Loucy (cell line): Measurements from ENCODE around the gene SPOCK2.
A peak's percentile ranks its signal among the peaks of the same experiment; 100 is the strongest.

Source experiments
- H2AFZ ChIP-seq: fragments of 200-600 bp; sonication (generic); 2 replicates; pipeline ENCODE4 v1.6.0; 2016; ENCODE audit warnings: antibody characterized with exemption, mild to moderate bottlenecking, low read length, moderate library complexity
- H3F3A ChIP-seq: fragments of 200-600 bp; 2 replicates; pipeline ENCODE4 v1.6.0; 2016; ENCODE audit warnings: antibody characterized with exemption, low read depth, mild to moderate bottlenecking
- H3K27me3 ChIP-seq: fragments of 200-600 bp; sonication (generic); 2 replicates; pipeline ENCODE4 v1.6.1; 2014; ENCODE audit warnings: low read length, mild to moderate bottlenecking; ENCODE audit not compliant: insufficient read depth, poor library complexity, severe bottlenecking
- H3K36me3 ChIP-seq: fragments of 200-600 bp; sonication (generic); 2 replicates; pipeline ENCODE4 v1.6.1; 2016; ENCODE audit warnings: low read length; ENCODE audit not compliant: insufficient read depth
- H3K4me1 ChIP-seq: fragments of 200-600 bp; sonication (generic); 2 replicates; pipeline ENCODE4 v1.5.1; 2014; ENCODE audit warnings: low read length, mild to moderate bottlenecking; ENCODE audit not compliant: insufficient read depth, poor library complexity, severe bottlenecking
- H3K4me2 ChIP-seq: fragments of 200-600 bp; sonication (generic); 2 replicates; pipeline ENCODE4 v1.6.0; 2014; ENCODE audit warnings: antibody characterized with exemption, low read length, low read depth, mild to moderate bottlenecking; ENCODE audit not compliant: poor library complexity, severe bottlenecking
- H3K4me3 ChIP-seq: fragments of 200-600 bp; sonication (generic); 2 replicates; pipeline ENCODE4 v1.5.1; 2014; ENCODE audit warnings: low read length, mild to moderate bottlenecking, mixed read lengths; ENCODE audit not compliant: poor library complexity, severe bottlenecking
- H3K79me2 ChIP-seq: fragments of 200-600 bp; sonication (generic); 2 replicates; pipeline ENCODE4 v1.6.1; 2014; ENCODE audit warnings: low read length; ENCODE audit not compliant: insufficient read depth
- H3K9ac ChIP-seq: fragments of 200-600 bp; sonication (generic); 2 replicates; pipeline ENCODE4 v1.6.0; 2014; ENCODE audit warnings: mild to moderate bottlenecking, low read depth, low read length, moderate library complexity; ENCODE audit not compliant: poor library complexity, severe bottlenecking
- H3K9me2 ChIP-seq: fragments of 200-600 bp; sonication (generic); replicated peaks from 2 replicates; pipeline ENCODE4 v1.6.1; 2016; ENCODE audit warnings: low read depth, low read length, mixed read lengths
- H3K9me3 ChIP-seq: fragments of 200-600 bp; sonication (generic); 2 replicates; pipeline ENCODE4 v1.6.1; 2014; ENCODE audit warnings: mild to moderate bottlenecking, antibody characterized with exemption, low read length, low read depth; ENCODE audit not compliant: insufficient read depth
- H4K20me1 ChIP-seq: fragments of 200-600 bp; sonication (generic); 2 replicates; pipeline ENCODE4 v1.6.0; 2014; ENCODE audit warnings: antibody characterized with exemption, low read length, mild to moderate bottlenecking; ENCODE audit not compliant: insufficient read depth, poor library complexity, severe bottlenecking
- EZH2phosphoT487 ChIP-seq: fragments of 200-600 bp; IDR thresholded peaks from 2 replicates; pipeline ENCODE4 v1.6.1; 2018; ENCODE audit warnings: antibody characterized with exemption, mild to moderate bottlenecking, moderate library complexity, borderline replicate concordance
- TF ChIP-seq, protein P1 (sequence below): fragments of 200-600 bp; sonication (generic); conservative IDR thresholded peaks from 2 replicates; pipeline ENCODE4 v1.5.1; 2014; ENCODE audit warnings: mild to moderate bottlenecking, antibody characterized with exemption, low read length

The SPOCK2 gene

DNA sequence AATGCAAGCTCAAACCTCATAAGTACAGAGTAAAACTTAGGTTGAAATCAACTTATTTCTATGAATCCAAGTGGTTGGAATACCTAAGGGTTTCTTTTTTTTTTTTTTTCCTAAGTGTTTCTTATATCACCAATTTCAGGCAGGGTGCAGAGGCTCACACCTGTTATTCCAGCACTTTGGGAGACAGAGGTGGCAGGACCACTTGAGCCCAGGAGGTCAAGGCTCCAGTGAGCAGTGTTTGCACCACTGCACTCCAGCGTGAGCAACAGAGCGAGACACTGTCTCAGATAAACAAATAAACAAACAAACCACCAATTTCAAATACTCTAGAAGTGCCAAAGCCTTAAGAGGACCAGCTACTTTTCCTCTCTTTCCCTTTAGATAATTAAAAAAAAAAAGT is 39.2 kb upstream of the SPOCK2 start:
- H3K9ac ChIP-seq, result no peak overlapping the region
- TF ChIP-seq, protein P1, sequence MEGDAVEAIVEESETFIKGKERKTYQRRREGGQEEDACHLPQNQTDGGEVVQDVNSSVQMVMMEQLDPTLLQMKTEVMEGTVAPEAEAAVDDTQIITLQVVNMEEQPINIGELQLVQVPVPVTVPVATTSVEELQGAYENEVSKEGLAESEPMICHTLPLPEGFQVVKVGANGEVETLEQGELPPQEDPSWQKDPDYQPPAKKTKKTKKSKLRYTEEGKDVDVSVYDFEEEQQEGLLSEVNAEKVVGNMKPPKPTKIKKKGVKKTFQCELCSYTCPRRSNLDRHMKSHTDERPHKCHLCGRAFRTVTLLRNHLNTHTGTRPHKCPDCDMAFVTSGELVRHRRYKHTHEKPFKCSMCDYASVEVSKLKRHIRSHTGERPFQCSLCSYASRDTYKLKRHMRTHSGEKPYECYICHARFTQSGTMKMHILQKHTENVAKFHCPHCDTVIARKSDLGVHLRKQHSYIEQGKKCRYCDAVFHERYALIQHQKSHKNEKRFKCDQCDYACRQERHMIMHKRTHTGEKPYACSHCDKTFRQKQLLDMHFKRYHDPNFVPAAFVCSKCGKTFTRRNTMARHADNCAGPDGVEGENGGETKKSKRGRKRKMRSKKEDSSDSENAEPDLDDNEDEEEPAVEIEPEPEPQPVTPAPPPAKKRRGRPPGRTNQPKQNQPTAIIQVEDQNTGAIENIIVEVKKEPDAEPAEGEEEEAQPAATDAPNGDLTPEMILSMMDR, result no peak
- TF ChIP-seq EZH2phosphoT487, result no peak

GRCh38 chr10:72126872-72127232 is 38.5 kb upstream of the SPOCK2 start:
- no peaks in the 10 kb centered on the region for H3K9me2 ChIP-seq
- no peaks in the 10 kb centered on the region for H3K9me3 ChIP-seq
- H2AFZ ChIP-seq, result no peak overlapping the region
- no peak overlapping the region for H3K4me3 ChIP-seq
- H3F3A ChIP-seq, result no peaks in the 10 kb centered on the region
- no peaks in the 10 kb centered on the region for H3K27me3 ChIP-seq
- H3K4me1 ChIP-seq, result no peaks in the 10 kb centered on the region
- H3K9ac ChIP-seq, result no peak overlapping the region
- TF ChIP-seq, protein P1, result no peak
- no peak for TF ChIP-seq EZH2phosphoT487
- no peak overlapping the region for H3K4me2 ChIP-seq
- peaks cover 31% of the 10 kb centered on the region for H3K36me3 ChIP-seq
- no peaks in the 10 kb centered on the region for H4K20me1 ChIP-seq
- H3K79me2 ChIP-seq, result no peaks in the 10 kb centered on the region

More for the DNA sequence above, 39.2 kb upstream of the SPOCK2 start:
- Histone ChIP-seq H3K79me2 (no peaks in the 10 kb centered on the region), H3K4me2 (no peak overlapping the region), H4K20me1 (no peaks in the 10 kb centered on the region), H2AFZ (no peak overlapping the region), H3K4me1 (no peaks in the 10 kb centered on the region), H3K9me3 (no peaks in the 10 kb centered on the region), H3K36me3 (peaks cover 34% of the 10 kb centered on the region), H3F3A (no peaks in the 10 kb centered on the region), H3K9me2 (no peaks in the 10 kb centered on the region), H3K27me3 (no peaks in the 10 kb centered on the region), H3K4me3 (no peak overlapping the region)

- Histone ChIP-seq H3F3A (no peaks in the 10 kb centered on the region), H3K79me2 (no peaks in the 10 kb centered on the region), H3K9me2 (no peaks in the 10 kb centered on the region), H2AFZ (no peak overlapping the region), H3K4me3 (no peak overlapping the region), H3K27me3 (no peaks in the 10 kb centered on the region), H3K9me3 (no peaks in the 10 kb centered on the region), H3K4me1 (no peaks in the 10 kb centered on the region), H3K9ac (no peak overlapping the region), H4K20me1 (no peaks in the 10 kb centered on the region), H3K36me3 (peaks cover 31% of the 10 kb centered on the region), H3K4me2 (no peak overlapping the region)
- TF ChIP-seq, protein P1, result peak; percentile 73
- no peak for TF ChIP-seq EZH2phosphoT487
Measured at GRCh38 chr10:72126184-72126871, 38.0 kb upstream of the SPOCK2 start.
